Mesothelial cell of epicardium (in vitro differentiated cells): ENCODE data around the gene ASPG. TPM values are rescaled to one million over a fixed set of nuclear protein-coding genes. Genes with fewer than 3 reads are reported as not detected.

Experiments used
- DNase-seq, 2 experiments: peaks; one replicate each; pipeline ENCODE4 v3.0.0; 2021; ENCODE audit warnings: low spot score in 2 of 2; ENCODE audit not compliant: unreplicated experiment in 2 of 2
- H3K27ac Mint-ChIP-seq: 2 replicates; pipeline ENCODE4 v1.8.0; 2021; ENCODE audit warnings: mixed read lengths
- H3K27me3 Mint-ChIP-seq: 2 replicates; pipeline ENCODE4 v1.8.0; 2021; ENCODE audit warnings: low read depth, mixed read lengths
- H3K36me3 Mint-ChIP-seq: 2 replicates; pipeline ENCODE4 v1.8.0; 2021; ENCODE audit warnings: mixed read lengths
- H3K4me1 Mint-ChIP-seq: 2 replicates; pipeline ENCODE4 v1.8.0; 2021; ENCODE audit warnings: mixed read lengths
- H3K4me3 Mint-ChIP-seq: 2 replicates; pipeline ENCODE4 v1.8.0; 2021; ENCODE audit warnings: mild to moderate bottlenecking, moderate library complexity, mixed read lengths
- H3K9me3 Mint-ChIP-seq: 2 replicates; pipeline ENCODE4 v1.8.0; 2021; ENCODE audit warnings: mixed read lengths
- total RNA-seq: library from RNA; stranded (reverse); gene quantifications from 3 replicates; pipeline ENCODE4 v1.2.1, GENCODE V29; 2021
- TF ChIP-seq, protein P1 (sequence below): fragments of 200-600 bp; sonication (generic); IDR thresholded peaks from one replicate; pipeline ENCODE4 v1.5.0; 2021; ENCODE audit warnings: antibody characterized with exemption; ENCODE audit not compliant: unreplicated experiment

The ASPG gene
- total RNA-seq, 1 donor from 2014 or later = 3.3 TPM

DNA sequence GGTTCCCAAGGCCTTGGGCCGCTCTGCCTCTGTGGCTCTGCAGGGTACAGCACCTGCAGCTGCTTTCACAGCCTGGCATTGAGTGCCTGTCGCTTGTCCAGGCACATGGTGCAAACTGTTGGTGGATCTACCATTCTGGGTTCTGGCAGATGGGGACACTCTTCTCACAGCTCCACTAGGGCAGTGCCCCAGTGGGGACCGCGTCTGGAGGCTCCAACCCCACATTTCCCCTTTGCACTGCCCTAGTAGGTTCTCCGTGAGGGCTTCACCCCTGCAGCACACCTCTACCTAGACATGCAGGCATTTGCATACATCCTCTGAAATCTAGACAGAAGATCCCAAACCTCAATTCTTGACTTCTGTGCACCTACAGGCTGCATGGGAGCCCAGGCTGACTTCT, 19.2 kb upstream of the ASPG start:
- H3K4me3 Mint-ChIP-seq = no peak overlapping the region
- TF ChIP-seq, protein P1, sequence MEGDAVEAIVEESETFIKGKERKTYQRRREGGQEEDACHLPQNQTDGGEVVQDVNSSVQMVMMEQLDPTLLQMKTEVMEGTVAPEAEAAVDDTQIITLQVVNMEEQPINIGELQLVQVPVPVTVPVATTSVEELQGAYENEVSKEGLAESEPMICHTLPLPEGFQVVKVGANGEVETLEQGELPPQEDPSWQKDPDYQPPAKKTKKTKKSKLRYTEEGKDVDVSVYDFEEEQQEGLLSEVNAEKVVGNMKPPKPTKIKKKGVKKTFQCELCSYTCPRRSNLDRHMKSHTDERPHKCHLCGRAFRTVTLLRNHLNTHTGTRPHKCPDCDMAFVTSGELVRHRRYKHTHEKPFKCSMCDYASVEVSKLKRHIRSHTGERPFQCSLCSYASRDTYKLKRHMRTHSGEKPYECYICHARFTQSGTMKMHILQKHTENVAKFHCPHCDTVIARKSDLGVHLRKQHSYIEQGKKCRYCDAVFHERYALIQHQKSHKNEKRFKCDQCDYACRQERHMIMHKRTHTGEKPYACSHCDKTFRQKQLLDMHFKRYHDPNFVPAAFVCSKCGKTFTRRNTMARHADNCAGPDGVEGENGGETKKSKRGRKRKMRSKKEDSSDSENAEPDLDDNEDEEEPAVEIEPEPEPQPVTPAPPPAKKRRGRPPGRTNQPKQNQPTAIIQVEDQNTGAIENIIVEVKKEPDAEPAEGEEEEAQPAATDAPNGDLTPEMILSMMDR = no peak
- H3K9me3 Mint-ChIP-seq = peaks cover 15% of the 10 kb centered on the region
- H3K27me3 Mint-ChIP-seq = peaks cover 45% of the 10 kb centered on the region
- no peak overlapping the region for H3K27ac Mint-ChIP-seq
- no peaks in the 10 kb centered on the region for H3K4me1 Mint-ChIP-seq
- no peaks in the 10 kb centered on the region for H3K36me3 Mint-ChIP-seq
- DNase-seq = no peak

DNA sequence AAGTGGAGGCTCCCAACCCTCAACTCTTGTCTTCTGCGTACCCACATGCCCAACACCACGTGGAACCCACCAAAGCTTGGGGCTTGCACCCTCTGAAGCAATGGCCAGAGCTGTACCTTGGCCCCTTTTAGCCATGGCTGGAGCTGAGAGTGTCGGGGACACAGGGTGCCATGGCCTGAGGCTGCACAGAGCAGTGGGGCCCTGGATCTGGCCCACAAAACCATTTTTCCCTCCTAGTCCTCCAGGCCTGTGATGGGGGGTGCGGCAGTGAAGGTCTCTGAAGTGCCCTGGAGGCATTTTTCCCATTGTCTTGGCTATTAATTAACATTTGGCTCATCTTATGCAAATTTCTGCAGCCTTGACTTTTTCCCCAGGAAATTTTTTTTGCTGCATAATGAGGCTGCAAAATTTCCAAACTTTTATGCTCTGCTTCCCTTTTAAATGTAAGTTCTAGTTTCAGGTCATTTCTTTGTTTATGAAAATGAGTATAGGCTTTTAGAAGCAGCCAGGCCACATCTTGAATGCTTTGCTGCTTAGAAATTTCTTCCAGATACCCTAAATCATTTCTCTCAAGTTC, 18.7 kb upstream of the ASPG start:
- Mint-ChIP-seq H3K27me3 (peaks cover 42% of the 10 kb centered on the region), H3K36me3 (no peaks in the 10 kb centered on the region), H3K9me3 (peaks cover 15% of the 10 kb centered on the region), H3K4me3 (no peak overlapping the region), H3K27ac (no peak overlapping the region), H3K4me1 (no peaks in the 10 kb centered on the region)
- DNase-seq = no peak
- TF ChIP-seq, protein P1 = no peak

DNA sequence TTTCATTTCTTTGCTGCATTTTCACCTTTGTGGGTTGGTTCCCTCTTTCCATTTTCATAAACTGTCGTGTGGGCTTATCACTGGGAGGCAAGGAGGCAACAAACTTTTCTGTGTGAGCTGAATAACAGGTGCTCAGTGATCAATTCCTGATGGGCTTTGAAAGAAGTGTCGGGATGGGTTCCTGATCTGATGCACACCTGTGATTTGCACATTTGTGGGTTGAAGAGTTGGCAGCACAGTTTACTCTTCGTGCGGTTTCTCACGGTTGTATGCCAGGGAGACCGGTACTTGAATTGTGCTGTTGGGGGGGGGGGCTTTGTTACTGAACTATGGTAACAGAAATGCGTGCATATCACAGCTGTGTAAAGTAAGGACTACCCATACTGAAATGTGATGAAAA, 16.0 kb upstream of the ASPG start:
- Mint-ChIP-seq H3K9me3 (peaks cover 30% of the 10 kb centered on the region), H3K4me3 (no peak overlapping the region), H3K4me1 (no peaks in the 10 kb centered on the region), H3K27ac (no peak overlapping the region), H3K27me3 (peaks cover 23% of the 10 kb centered on the region), H3K36me3 (no peaks in the 10 kb centered on the region)
- DNase-seq = no peak
- TF ChIP-seq, protein P1 = no peak

DNA sequence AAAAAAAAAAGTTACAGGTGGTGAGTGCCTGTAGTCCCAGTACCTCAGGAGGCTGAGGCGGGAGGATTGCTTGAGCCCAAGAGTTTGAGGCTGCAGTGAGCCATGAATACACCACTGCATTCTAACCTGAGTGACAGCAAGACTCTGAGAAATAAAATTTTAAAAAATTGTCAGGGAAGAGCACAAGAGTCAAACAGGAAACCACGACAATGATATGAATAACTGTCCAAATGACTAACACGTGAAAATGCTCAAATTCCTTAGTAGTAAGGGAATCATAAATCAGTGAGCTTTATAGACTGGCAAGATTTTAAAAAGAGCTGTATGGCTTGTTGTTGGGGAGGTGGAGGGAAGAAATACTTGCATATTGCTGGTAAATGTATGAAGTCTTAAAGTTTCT, 12.9 kb upstream of the ASPG start:
- peaks cover 15% of the 10 kb centered on the region for H3K9me3 Mint-ChIP-seq
- TF ChIP-seq, protein P1 = no peak
- peaks cover 33% of the 10 kb centered on the region for H3K27me3 Mint-ChIP-seq
- no peak overlapping the region for H3K27ac Mint-ChIP-seq
- no peak overlapping the region for H3K4me3 Mint-ChIP-seq
- no peak for DNase-seq
- H3K4me1 Mint-ChIP-seq = no peaks in the 10 kb centered on the region
- no peaks in the 10 kb centered on the region for H3K36me3 Mint-ChIP-seq

DNA sequence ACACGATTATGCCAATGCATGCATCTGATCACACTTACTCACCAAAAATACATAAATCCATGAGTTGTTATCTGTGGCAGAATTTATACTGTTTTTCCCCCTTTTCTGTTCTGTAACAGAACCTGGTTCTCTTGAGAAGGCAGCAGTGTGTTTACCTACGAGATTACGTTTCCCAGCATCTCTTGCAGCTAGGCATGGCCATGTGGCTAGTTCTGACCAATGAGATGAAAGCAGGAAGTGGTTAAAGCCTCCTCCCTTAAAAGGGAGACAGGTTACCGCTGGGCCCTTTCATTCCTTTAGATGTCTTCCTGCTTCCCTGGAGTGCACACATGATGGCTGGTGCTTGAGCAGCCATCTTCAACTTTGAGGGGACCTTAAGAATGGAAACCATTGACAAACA, 11.7 kb upstream of the ASPG start:
- no peak for DNase-seq
- TF ChIP-seq, protein P1 = no peak

DNA sequence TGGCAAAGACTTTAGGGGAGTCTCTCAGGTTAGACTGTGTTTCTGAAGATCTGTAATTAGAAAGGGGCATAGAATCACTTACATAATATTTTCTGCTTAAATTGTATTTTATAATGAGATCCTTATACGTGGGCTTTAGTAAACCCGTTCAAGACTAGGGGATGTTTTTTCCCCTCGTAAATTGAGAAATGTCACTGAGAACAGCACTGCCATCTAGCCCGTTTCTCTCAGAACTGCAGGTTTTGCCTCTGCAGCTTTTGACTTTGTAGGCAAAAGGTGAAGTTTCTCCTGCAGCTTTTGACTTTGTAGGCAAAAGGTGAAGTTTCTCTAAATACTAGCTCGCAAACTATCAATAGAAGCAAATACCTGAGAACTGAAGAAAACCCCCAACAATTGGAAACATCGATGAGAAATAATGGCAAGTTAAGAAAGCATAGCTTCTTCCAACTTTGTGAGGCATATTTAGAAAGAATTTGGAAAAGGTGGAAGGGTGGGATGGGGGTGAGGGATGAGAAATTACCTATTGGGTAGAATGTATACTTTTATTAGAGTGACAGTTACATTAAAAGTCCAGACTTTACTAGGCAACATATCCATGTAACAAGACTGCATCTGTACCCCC, 9.9 kb upstream of the ASPG start:
- DNase-seq = no peak
- Mint-ChIP-seq H3K4me3 (no peak overlapping the region), H3K27me3 (peaks cover 17% of the 10 kb centered on the region), H3K4me1 (peaks cover 4% of the 10 kb centered on the region), H3K9me3 (peaks cover 14% of the 10 kb centered on the region), H3K27ac (no peak overlapping the region), H3K36me3 (no peaks in the 10 kb centered on the region)
- TF ChIP-seq, protein P1 = no peak

More for the DNA sequence above, 11.7 kb upstream of the ASPG start:
- Mint-ChIP-seq H3K4me3 (no peak overlapping the region), H3K4me1 (peaks cover 4% of the 10 kb centered on the region), H3K27ac (no peak overlapping the region), H3K27me3 (peaks cover 28% of the 10 kb centered on the region), H3K9me3 (peaks cover 14% of the 10 kb centered on the region), H3K36me3 (no peaks in the 10 kb centered on the region)
